ENCODE data around the gene PGBD4. TPM values are rescaled to one million over a fixed set of nuclear protein-coding genes. Genes with fewer than 3 reads are reported as not detected.
"Not testable (repeated sequence)": the region's sequence is repeated elsewhere in the genome, so short reads cannot be mapped to it uniquely, and the experiment has no call there.

PGBD4 gene
- total RNA-seq, 1 donor from 2014 or later, result 2.4 TPM

DNA sequence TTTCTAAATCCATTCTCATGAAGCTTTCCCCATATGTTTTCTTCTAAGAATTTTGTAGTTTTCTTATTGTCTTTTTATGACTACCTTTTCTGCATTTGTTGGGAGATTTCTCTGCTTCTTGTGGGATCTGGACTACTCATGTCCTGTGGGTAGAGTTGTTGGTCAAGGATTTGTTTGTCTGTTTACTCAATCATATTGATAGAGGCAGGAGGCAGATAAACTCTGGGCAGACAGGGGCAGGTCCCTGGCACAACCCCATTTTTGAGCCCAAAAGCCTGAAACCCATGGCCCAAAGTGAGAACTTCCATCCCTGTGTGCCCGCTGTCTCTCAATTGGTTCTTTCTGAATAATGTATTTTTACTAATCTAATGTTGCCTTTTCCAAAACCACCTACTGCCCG, 12.3 kb downstream of the PGBD4 start:
- H3K36me3 Mint-ChIP-seq, result no peaks in the 10 kb centered on the region
- no peaks in the 10 kb centered on the region for H3K27me3 Mint-ChIP-seq
- no peak overlapping the region for H3K27ac Mint-ChIP-seq
- no peaks in the 10 kb centered on the region for H3K9me3 Mint-ChIP-seq
- no peaks in the 10 kb centered on the region for H3K4me1 Mint-ChIP-seq (ENCODE audit: unreplicated experiment)
- TF ChIP-seq, protein P1, sequence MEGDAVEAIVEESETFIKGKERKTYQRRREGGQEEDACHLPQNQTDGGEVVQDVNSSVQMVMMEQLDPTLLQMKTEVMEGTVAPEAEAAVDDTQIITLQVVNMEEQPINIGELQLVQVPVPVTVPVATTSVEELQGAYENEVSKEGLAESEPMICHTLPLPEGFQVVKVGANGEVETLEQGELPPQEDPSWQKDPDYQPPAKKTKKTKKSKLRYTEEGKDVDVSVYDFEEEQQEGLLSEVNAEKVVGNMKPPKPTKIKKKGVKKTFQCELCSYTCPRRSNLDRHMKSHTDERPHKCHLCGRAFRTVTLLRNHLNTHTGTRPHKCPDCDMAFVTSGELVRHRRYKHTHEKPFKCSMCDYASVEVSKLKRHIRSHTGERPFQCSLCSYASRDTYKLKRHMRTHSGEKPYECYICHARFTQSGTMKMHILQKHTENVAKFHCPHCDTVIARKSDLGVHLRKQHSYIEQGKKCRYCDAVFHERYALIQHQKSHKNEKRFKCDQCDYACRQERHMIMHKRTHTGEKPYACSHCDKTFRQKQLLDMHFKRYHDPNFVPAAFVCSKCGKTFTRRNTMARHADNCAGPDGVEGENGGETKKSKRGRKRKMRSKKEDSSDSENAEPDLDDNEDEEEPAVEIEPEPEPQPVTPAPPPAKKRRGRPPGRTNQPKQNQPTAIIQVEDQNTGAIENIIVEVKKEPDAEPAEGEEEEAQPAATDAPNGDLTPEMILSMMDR (conservative IDR thresholded peaks at IDR 0.05), result no peak
- no peak for DNase-seq (ENCODE audit: extremely low spot score, unreplicated experiment)
- no peak overlapping the region for H3K4me3 Mint-ChIP-seq

DNA sequence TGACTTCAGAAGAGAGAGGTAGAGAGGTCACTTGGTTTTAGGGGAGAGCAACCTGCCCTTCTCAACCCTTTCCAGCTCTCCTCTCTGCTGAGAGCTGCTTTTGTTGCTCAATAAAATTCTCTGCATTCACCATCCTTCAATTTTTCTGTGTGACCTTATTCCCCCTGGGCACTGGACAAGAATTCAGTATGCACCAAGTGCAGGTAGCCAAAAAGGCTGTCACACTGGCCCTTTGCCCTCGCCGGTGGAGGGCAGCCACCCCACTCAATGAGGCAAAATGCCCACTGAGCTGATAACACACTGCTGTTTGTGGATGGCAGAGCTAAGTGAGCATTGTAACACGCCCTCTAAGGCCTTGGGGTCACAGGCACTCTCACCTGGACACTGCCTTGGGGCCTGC, 12.9 kb downstream of the PGBD4 start:
- no peaks in the 10 kb centered on the region for H3K36me3 Mint-ChIP-seq
- TF ChIP-seq, protein P1 (conservative IDR thresholded peaks at IDR 0.05), result no peak
- no peak overlapping the region for H3K4me3 Mint-ChIP-seq
- DNase-seq (ENCODE audit: extremely low spot score, unreplicated experiment), result no peak
- H3K4me1 Mint-ChIP-seq (ENCODE audit: unreplicated experiment), result no peaks in the 10 kb centered on the region
- no peaks in the 10 kb centered on the region for H3K9me3 Mint-ChIP-seq
- H3K27ac Mint-ChIP-seq, result no peak overlapping the region
- H3K27me3 Mint-ChIP-seq, result no peaks in the 10 kb centered on the region

DNA sequence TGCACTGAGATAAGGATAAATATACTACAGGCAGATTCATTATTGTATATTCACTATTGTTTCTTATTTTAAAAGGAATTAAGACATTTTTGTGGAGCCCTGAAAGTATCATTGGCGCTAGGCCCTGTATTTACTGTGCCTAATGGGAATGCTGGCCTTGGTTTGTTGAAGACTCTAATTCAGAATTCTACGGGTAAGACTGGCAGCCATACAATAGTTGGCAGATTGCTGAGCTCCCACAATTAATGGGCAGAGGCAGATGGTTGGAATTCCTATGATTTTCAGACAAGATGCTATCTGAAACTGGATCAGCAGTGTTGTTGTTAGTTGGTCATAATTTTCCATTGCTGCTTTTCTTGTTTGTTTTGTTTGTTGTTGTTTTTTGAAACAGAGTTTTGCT, 14.7 kb downstream of the PGBD4 start:
- H3K9me3 Mint-ChIP-seq, result no peaks in the 10 kb centered on the region
- no peaks in the 10 kb centered on the region for H3K36me3 Mint-ChIP-seq
- no peaks in the 10 kb centered on the region for H3K4me1 Mint-ChIP-seq (ENCODE audit: unreplicated experiment)
- H3K4me3 Mint-ChIP-seq, result no peak overlapping the region
- TF ChIP-seq, protein P1 (conservative IDR thresholded peaks at IDR 0.05), result no peak
- H3K27ac Mint-ChIP-seq, result no peak overlapping the region
- no peak for DNase-seq (ENCODE audit: extremely low spot score, unreplicated experiment)
- H3K27me3 Mint-ChIP-seq, result no peaks in the 10 kb centered on the region

DNA sequence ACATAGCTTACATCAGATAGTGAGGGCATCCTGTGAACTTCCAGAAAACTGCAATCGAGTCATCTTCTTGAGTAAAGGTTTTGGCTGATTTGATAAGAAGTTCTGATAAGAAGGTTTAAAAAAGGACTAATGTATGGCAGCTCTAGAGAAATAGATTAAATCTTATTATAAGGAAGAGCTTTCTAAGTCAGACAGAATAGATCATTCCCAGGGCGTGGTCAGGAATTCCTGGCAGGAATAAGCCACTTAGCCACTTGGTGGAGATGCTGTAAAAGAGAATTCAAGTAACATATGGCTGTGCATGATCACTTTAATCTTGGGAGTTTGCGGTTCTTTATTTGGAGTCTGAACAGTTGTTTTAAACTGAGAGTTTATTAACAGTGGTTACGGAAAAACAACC, 17.4 kb downstream of the PGBD4 start:
- no peaks in the 10 kb centered on the region for H3K36me3 Mint-ChIP-seq
- no peak overlapping the region for H3K4me3 Mint-ChIP-seq
- no peak for DNase-seq (ENCODE audit: extremely low spot score, unreplicated experiment)
- peaks cover 5% of the 10 kb centered on the region for H3K9me3 Mint-ChIP-seq
- H3K27me3 Mint-ChIP-seq, result no peaks in the 10 kb centered on the region
- TF ChIP-seq, protein P1 (conservative IDR thresholded peaks at IDR 0.05), result no peak
- peaks cover 6% of the 10 kb centered on the region for H3K4me1 Mint-ChIP-seq (ENCODE audit: unreplicated experiment)
- no peak overlapping the region for H3K27ac Mint-ChIP-seq

DNA sequence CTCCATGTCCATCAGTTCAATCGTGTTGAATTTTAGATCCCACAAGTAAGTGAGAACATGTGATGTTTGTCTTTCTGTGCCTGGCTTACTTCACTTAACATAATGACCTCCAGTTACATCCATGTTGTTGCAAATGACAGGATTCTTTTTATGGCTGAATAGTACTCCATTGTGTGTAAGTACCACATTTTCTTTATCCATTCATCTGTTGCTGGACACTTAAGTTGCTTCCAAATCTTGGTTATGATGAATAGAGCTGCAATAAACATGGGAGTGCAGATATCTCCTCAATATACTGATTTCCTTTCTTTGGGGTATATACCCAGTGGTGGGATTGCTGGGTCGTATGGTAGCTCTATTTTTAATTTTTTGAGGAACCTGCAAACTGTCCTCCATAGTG, 18.5 kb downstream of the PGBD4 start:
- not testable (repeated sequence) for H3K36me3 Mint-ChIP-seq; H3K27ac Mint-ChIP-seq; H3K4me3 Mint-ChIP-seq; H3K9me3 Mint-ChIP-seq; DNase-seq (ENCODE audit: extremely low spot score, unreplicated experiment); H3K27me3 Mint-ChIP-seq; H3K4me1 Mint-ChIP-seq (ENCODE audit: unreplicated experiment)

DNA sequence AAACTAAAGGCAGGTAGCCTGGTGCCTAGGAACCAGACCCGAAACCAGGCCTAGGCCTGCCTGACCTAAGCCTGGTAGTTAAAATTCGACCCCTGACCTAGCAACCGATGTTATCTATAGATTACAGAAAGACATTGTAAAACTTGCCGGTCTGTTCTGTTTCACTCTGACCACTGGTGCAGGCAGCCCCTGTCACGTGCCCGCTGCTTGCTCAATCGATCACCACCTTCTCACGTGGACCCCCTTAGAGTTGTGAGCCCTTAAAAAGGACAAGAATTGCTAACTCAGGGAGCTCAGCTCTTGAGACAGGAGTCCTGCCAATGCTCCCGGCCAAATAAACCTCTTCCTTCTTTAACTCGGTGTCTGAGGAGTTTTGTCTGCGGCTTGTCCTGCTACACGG, 19.9 kb downstream of the PGBD4 start:
- not testable (repeated sequence) for H3K4me3 Mint-ChIP-seq; H3K36me3 Mint-ChIP-seq; H3K27me3 Mint-ChIP-seq; H3K9me3 Mint-ChIP-seq; DNase-seq (ENCODE audit: extremely low spot score, unreplicated experiment); H3K27ac Mint-ChIP-seq
- H3K4me1 Mint-ChIP-seq (ENCODE audit: unreplicated experiment), result peaks cover 17% of the 10 kb centered on the region

DNA sequence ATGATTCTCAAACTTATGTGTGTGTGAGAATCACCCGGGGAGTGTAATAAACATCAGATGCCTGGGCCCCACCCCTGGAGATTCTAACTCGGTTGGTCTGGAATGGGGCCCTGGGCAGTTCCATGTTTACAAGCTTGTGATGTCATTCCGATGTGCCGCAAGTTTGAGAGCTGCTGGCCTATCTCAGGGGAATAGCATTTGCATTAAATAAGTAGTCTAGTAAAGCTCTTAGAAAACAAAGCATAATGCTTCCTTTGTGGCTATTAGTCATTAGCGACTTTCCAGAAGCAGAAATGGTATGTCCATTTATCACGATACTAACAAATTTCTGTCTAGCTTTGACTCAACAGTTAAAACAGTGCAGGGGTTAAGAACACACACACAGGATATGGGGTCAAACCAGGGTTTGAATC, 20.9 kb downstream of the PGBD4 start:
- H3K27ac Mint-ChIP-seq, result peak overlapping the region; percentile 6
- peaks cover 17% of the 10 kb centered on the region for H3K4me1 Mint-ChIP-seq (ENCODE audit: unreplicated experiment)
- DNase-seq (ENCODE audit: extremely low spot score, unreplicated experiment), result no peak
- no peaks in the 10 kb centered on the region for H3K27me3 Mint-ChIP-seq
- H3K9me3 Mint-ChIP-seq, result peaks cover 5% of the 10 kb centered on the region
- no peaks in the 10 kb centered on the region for H3K36me3 Mint-ChIP-seq
- H3K4me3 Mint-ChIP-seq, result peak overlapping the region; percentile 6
- TF ChIP-seq, protein P1 (conservative IDR thresholded peaks at IDR 0.05), result no peak

Measured in type B pancreatic cell (in vitro differentiated cells).